SK-N-SH (cell line): ENCODE results near the gene ABCC3. TPM values are rescaled to one million over a fixed set of nuclear protein-coding genes. Genes with fewer than 3 reads are reported as not detected.

Experiments
- CTCF ChIA-PET: fragments of 300-600, 350-600 bp; formaldehyde crosslinking; extraction: SDS; loops from one replicate; lab custom pipeline; 2021; lab: Yijun Ruan, JAX
- POLR2A ChIA-PET: fragments of 350-600 bp; sonication (Branson Sonifier 250); formaldehyde crosslinking; extraction: SDS; loops from one replicate; lab custom pipeline; 2020; ENCODE audit warnings: antibody characterized with exemption, inconsistent platforms; lab: Yijun Ruan, JAX
- DNase-seq: peaks from one replicate; pipeline ENCODE4 v3.0.0; 2012
- H2AFZ ChIP-seq: fragments of 200-600 bp; sonication (generic); 2 replicates; pipeline ENCODE4 v1.8.1; 2016; ENCODE audit warnings: antibody characterized with exemption, mild to moderate bottlenecking, low read depth
- H3F3A ChIP-seq: fragments of 200-600 bp; sonication (generic); replicated peaks from 2 replicates; pipeline ENCODE3; 2016; ENCODE audit warnings: antibody characterized with exemption, mild to moderate bottlenecking; ENCODE audit not compliant: insufficient read depth
- H3K27ac ChIP-seq, 2 experiments: fragments of 200-500 bp in 1 of 2; fragments of 200-600 bp in 1 of 2; sonication (Bioruptor generic) in 1 of 2; sonication (generic), shearing (Covaris generic) in 1 of 2; 2 replicates each; pipeline versions ENCODE4 v1.5.1 to v1.6.1; 2014 to 2016; ENCODE audit warnings: low read depth in 2 of 2, inconsistent platforms in 1 of 2, low read length in 1 of 2, mild to moderate bottlenecking in 1 of 2, mixed read lengths in 1 of 2
- H3K27me3 ChIP-seq: fragments of 200-600 bp; sonication (generic), shearing (Covaris generic); 2 replicates; pipeline ENCODE4 v1.6.1; 2016; ENCODE audit warnings: mixed run types; ENCODE audit not compliant: insufficient read depth
- H3K36me3 ChIP-seq, 2 experiments: fragments of 200-500 bp in 1 of 2; fragments of 200-600 bp in 1 of 2; sonication (Bioruptor generic) in 1 of 2; sonication (generic) in 1 of 2; replicated peaks in 1 of 2; 2 replicates each; pipeline versions ENCODE3 to v1.5.1; 2014 to 2016; ENCODE audit warnings: low read length in 1 of 2, mild to moderate bottlenecking in 1 of 2; ENCODE audit not compliant: insufficient read depth in 2 of 2, control insufficient read depth in 1 of 2
- H3K4me1 ChIP-seq, 2 experiments: fragments of 200-500 bp in 1 of 2; fragments of 200-600 bp in 1 of 2; sonication (Bioruptor generic) in 1 of 2; sonication (generic), shearing (Covaris generic) in 1 of 2; 2 replicates each; pipeline versions ENCODE4 v1.5.1 to v1.6.1; 2014 to 2016; ENCODE audit warnings: low read depth in 1 of 2, low read length in 1 of 2, mixed run types in 1 of 2; ENCODE audit not compliant: insufficient read depth in 2 of 2, control insufficient read depth in 1 of 2
- H3K4me2 ChIP-seq: fragments of 200-600 bp; sonication (generic), shearing (Covaris generic); 2 replicates; pipeline ENCODE4 v1.6.1; 2017; ENCODE audit warnings: mixed run types
- H3K4me3 ChIP-seq, 2 experiments: fragments of 200-500 bp in 1 of 2; fragments of 200-600 bp in 1 of 2; sonication (Bioruptor generic) in 1 of 2; sonication (generic), shearing (Covaris generic) in 1 of 2; 2 replicates each; pipeline versions ENCODE4 v1.5.1 to v1.8.1; 2014 to 2016; ENCODE audit warnings: low read depth in 2 of 2, inconsistent platforms in 1 of 2, low read length in 1 of 2, mild to moderate bottlenecking in 1 of 2, mixed read lengths in 1 of 2, moderate library complexity in 1 of 2
- H3K79me2 ChIP-seq: fragments of 200-600 bp; sonication (generic); 2 replicates; pipeline ENCODE4 v1.8.1; 2017; ENCODE audit warnings: mild to moderate bottlenecking; ENCODE audit not compliant: insufficient read depth
- H3K9ac ChIP-seq: fragments of 200-600 bp; sonication (generic); 2 replicates; pipeline ENCODE4 v1.6.1; 2017; ENCODE audit warnings: mixed run types
- H3K9me2 ChIP-seq: fragments of 200-600 bp; sonication (generic); 2 replicates; pipeline ENCODE4 v1.6.1; 2017; ENCODE audit warnings: mixed run types
- H3K9me3 ChIP-seq: fragments of 200-600 bp; sonication (generic); 2 replicates; pipeline ENCODE4 v1.6.1; 2017; ENCODE audit warnings: mixed run types, mild to moderate bottlenecking, moderate library complexity
- H4K20me1 ChIP-seq: fragments of 200-600 bp; sonication (generic); 2 replicates; pipeline ENCODE4 v1.6.1; 2017; ENCODE audit warnings: mild to moderate bottlenecking, mixed run types; ENCODE audit not compliant: insufficient read depth
- CTCF ChIP-seq: fragments of 200-600 bp; sonication (generic); IDR thresholded peaks from 2 replicates; pipeline ENCODE4 v1.6.1; 2017; ENCODE audit warnings: antibody characterized with exemption, mild to moderate bottlenecking, moderate library complexity
- EZH2phosphoT487 ChIP-seq: fragments of 200-600 bp; sonication (generic); IDR thresholded peaks from 2 replicates; pipeline ENCODE4 v1.6.1; 2017; ENCODE audit warnings: low read depth, mixed run types, mild to moderate bottlenecking, antibody characterized with exemption, moderate library complexity, borderline replicate concordance
- FOSL2 ChIP-seq: IDR thresholded peaks from 2 replicates; pipeline ENCODE4 v1.4.0; 2012; ENCODE audit warnings: low read depth, mild to moderate bottlenecking, moderate library complexity, borderline replicate concordance
- POLR2AphosphoS5 ChIP-seq: IDR thresholded peaks from 2 replicates; pipeline ENCODE4 v1.6.1; 2012; ENCODE audit warnings: low read depth, low read length
- RAD21 ChIP-seq: IDR thresholded peaks from 2 replicates; pipeline ENCODE4 v1.6.1; 2012; ENCODE audit warnings: mild to moderate bottlenecking, low read length
- RCOR1 ChIP-seq: fragments of 150-350 bp; IDR thresholded peaks from 2 replicates; pipeline ENCODE4 v1.6.1; 2017; ENCODE audit warnings: antibody characterized with exemption, low read length
- RXRA ChIP-seq: IDR thresholded peaks from 2 replicates; pipeline ENCODE4 v1.4.0; 2012; ENCODE audit warnings: low read depth, mild to moderate bottlenecking, borderline replicate concordance
- WGBS: methylation state at CpG from one replicate; pipeline ENCODE4 v1.1.6; 2017; ENCODE audit warnings: low lambda C conversion rate; 5-methylcytosine and 5-hydroxymethylcytosine counted together
- polyA plus RNA-seq, 3 experiments: library from polyadenylated mRNA; depleted of rRNA; stranded (reverse); fragments of >200 nt; gene quantifications; 2 replicates each; pipeline ENCODE4 v1.2.3, GENCODE V29; 2012

Gene ABCC3
- polyA plus RNA-seq, 1 of the 3 experiments (the other 2 are of a cell fraction) = 185 TPM

- Histone ChIP-seq H3K4me1 (peaks cover 40 to 46% of the 10 kb centered on the region in 2 experiments), H3K27ac (peak overlapping the region; percentile 55 to 67), H3K27me3 (no peaks in the 10 kb centered on the region), H3F3A (peaks cover 53% of the 10 kb centered on the region), H2AFZ (no peak overlapping the region), H4K20me1 (peaks cover 4% of the 10 kb centered on the region; the same call in 1 of the 2 replicates), H3K4me3 (no peak overlapping the region), H3K9ac (0 out of 2 replicates have a peak overlapping the region, but pooled peaks have one; percentile 9), H3K79me2 (no peaks in the 10 kb centered on the region), H3K36me3 (peaks cover 48 to 60% of the 10 kb centered on the region in 2 experiments), H3K4me2 (peak overlapping the region; percentile 55), H3K9me3 (no peaks in the 10 kb centered on the region), H3K9me2 (no peaks in the 10 kb centered on the region)
- no peak for DNase-seq
- ChIA-PET CTCF (interaction anchor here (1.2 to 21.2 kb wide), 9 partner anchors 9 to 214 kb away, joined by 3 to 799 read pairs (median 5); partner anchors contain the start of genes ABCC3 and SPATA20), POLR2A (interaction anchor here (1.1 kb wide), 1 partner anchor 65 kb away, joined by 3 read pairs; no protein-coding TSS in a partner anchor)
- WGBS = 82% methylated on average over 5 of the region's 5 CpGs
- TF ChIP-seq RAD21 (no peak), EZH2phosphoT487 (no peak), RXRA (no peak), FOSL2 (no peak), RCOR1 (no peak)
- TF ChIP-seq, all 33 proteins: peak for 0
These were observed 58.5 kb downstream of the ABCC3 start for GRCh38 chr17:50693036-50693682.

GRCh38 chr17:50696365-50696879, 61.7 kb downstream of the ABCC3 start:
- 99% methylated on average over 3 of the region's 3 CpGs for WGBS
- Histone ChIP-seq H3K4me2 (no peak overlapping the region), H3K36me3 (peaks cover 74 to 79% of the 10 kb centered on the region in 2 experiments), H3K9me2 (no peaks in the 10 kb centered on the region), H2AFZ (no peak overlapping the region), H4K20me1 (peaks cover 12% of the 10 kb centered on the region), H3K9ac (no peak overlapping the region), H3K27ac (no peak overlapping the region), H3K9me3 (no peaks in the 10 kb centered on the region), H3K79me2 (peaks cover 23% of the 10 kb centered on the region), H3K4me3 (no peak overlapping the region), H3F3A (peaks cover 54% of the 10 kb centered on the region), H3K27me3 (no peaks in the 10 kb centered on the region), H3K4me1 (peaks cover 23 to 31% of the 10 kb centered on the region in 2 experiments)
- POLR2A ChIA-PET = interaction anchor here (0.9 kb wide), 2 partner anchors 10 to 147 kb away, joined by 3 to 5 read pairs; no protein-coding TSS in a partner anchor
- no peak for TF ChIP-seq CTCF
- 0 out of 2 replicates have a peak, but pooled peaks have one; percentile 15 for TF ChIP-seq POLR2AphosphoS5
- CTCF ChIA-PET = interaction anchor here (0.7 to 21.2 kb wide), 14 partner anchors 10 to 217 kb away, joined by 3 to 799 read pairs (median 8); partner anchors contain the start of genes ABCC3, ANKRD40 and SPATA20
- no peak for DNase-seq
